Measurements from ENCODE around the gene GUCY2C.

GUCY2C gene

DNA sequence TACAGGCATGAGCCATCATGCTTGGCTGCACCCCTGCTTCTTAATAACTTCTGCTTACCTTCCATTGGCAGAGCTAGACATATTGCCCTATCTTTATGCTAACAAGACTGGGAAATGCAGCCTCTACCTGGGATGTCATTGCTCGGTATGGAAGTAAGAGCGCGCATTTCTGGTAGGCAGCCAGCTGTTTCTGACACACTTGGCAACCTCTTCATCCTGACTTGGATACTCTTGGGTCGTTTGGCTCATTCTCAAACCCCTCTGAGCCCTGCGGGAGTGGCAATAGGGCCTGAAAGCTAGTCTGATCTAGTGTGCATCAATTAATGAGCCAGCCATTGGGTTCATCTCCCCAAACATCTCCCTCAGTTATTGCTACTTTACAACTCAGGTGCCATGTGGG is 123.3 kb downstream of the GUCY2C start:
- TF ChIP-seq EZH2phosphoT487 (IDR thresholded peaks at IDR 0.05; ENCODE audit: borderline replicate concordance, low read length): no peak
- TF ChIP-seq, protein P1, sequence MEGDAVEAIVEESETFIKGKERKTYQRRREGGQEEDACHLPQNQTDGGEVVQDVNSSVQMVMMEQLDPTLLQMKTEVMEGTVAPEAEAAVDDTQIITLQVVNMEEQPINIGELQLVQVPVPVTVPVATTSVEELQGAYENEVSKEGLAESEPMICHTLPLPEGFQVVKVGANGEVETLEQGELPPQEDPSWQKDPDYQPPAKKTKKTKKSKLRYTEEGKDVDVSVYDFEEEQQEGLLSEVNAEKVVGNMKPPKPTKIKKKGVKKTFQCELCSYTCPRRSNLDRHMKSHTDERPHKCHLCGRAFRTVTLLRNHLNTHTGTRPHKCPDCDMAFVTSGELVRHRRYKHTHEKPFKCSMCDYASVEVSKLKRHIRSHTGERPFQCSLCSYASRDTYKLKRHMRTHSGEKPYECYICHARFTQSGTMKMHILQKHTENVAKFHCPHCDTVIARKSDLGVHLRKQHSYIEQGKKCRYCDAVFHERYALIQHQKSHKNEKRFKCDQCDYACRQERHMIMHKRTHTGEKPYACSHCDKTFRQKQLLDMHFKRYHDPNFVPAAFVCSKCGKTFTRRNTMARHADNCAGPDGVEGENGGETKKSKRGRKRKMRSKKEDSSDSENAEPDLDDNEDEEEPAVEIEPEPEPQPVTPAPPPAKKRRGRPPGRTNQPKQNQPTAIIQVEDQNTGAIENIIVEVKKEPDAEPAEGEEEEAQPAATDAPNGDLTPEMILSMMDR (IDR thresholded peaks at IDR 0.05; ENCODE audit: low read depth, low read length, poor library complexity, severe bottlenecking): no peak
- H3K27me3 ChIP-seq (ENCODE audit: control insufficient read depth, low read length): no peaks in the 10 kb centered on the region
- no peak overlapping the region for H3K27ac ChIP-seq (ENCODE audit: low read depth, low read length)

DNA sequence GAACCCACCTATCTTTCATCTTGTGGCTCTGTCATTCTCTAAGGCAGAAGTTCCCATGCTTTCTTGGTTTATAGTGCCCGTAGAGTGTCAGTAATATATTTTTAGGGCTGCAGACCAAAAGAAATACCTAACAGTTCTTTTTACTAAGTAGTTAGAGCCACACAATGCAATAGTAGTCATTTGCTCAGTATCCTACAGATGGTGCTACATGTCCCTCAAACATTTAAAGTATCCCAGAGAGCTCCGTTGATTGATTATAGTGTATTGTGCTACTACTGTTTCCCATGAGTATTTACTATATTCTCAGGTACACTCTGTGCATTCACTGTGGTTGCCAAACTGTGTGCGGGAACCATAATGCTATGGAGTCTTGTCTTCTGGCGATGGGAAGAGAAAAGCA is 124.0 kb downstream of the GUCY2C start:
- no peaks in the 10 kb centered on the region for H3K27me3 ChIP-seq (ENCODE audit: control insufficient read depth, low read length)
- no peaks in the 10 kb centered on the region for H3K9me3 ChIP-seq (ENCODE audit: control insufficient read depth, insufficient read depth, low read length)
- no peaks in the 10 kb centered on the region for H4K20me1 ChIP-seq (ENCODE audit: control insufficient read depth, insufficient read depth, low read depth, low read length)
- no peak overlapping the region for H3K4me2 ChIP-seq (ENCODE audit: low read length)
- no peak overlapping the region for H3K27ac ChIP-seq (ENCODE audit: low read depth, low read length)
- no peaks in the 10 kb centered on the region for H3K9me2 ChIP-seq (replicated peaks; ENCODE audit: control insufficient read depth, low read length)
- peaks cover 29% of the 10 kb centered on the region for H3K4me1 ChIP-seq (ENCODE audit: control insufficient read depth, low read length)
- H3F3A ChIP-seq (ENCODE audit: control insufficient read depth, insufficient read depth): peaks cover 15% of the 10 kb centered on the region
- H3K36me3 ChIP-seq (ENCODE audit: control insufficient read depth, low read length): no peaks in the 10 kb centered on the region
- H3K79me2 ChIP-seq (ENCODE audit: control insufficient read depth, low read length): no peaks in the 10 kb centered on the region
- H3K4me3 ChIP-seq (ENCODE audit: low read length): no peak overlapping the region
- no peak for TF ChIP-seq EZH2phosphoT487 (IDR thresholded peaks at IDR 0.05; ENCODE audit: borderline replicate concordance, low read length)
- TF ChIP-seq, protein P1 (IDR thresholded peaks at IDR 0.05; ENCODE audit: low read depth, low read length, poor library complexity, severe bottlenecking): peak; percentile 39

More for the DNA sequence above, 123.3 kb downstream of the GUCY2C start:
- no peaks in the 10 kb centered on the region for H3K9me2 ChIP-seq (replicated peaks; ENCODE audit: control insufficient read depth, low read length)
- no peaks in the 10 kb centered on the region for H3K9me3 ChIP-seq (ENCODE audit: control insufficient read depth, insufficient read depth, low read length)
- H3K79me2 ChIP-seq (ENCODE audit: control insufficient read depth, low read length): no peaks in the 10 kb centered on the region
- no peaks in the 10 kb centered on the region for H3K36me3 ChIP-seq (ENCODE audit: control insufficient read depth, low read length)
- H3K4me1 ChIP-seq (ENCODE audit: control insufficient read depth, low read length): peaks cover 36% of the 10 kb centered on the region
- no peak overlapping the region for H3K4me2 ChIP-seq (ENCODE audit: low read length)
- H3K4me3 ChIP-seq (ENCODE audit: low read length): no peak overlapping the region
- peaks cover 19% of the 10 kb centered on the region for H3F3A ChIP-seq (ENCODE audit: control insufficient read depth, insufficient read depth)
- no peaks in the 10 kb centered on the region for H4K20me1 ChIP-seq (ENCODE audit: control insufficient read depth, insufficient read depth, low read depth, low read length)

DNA sequence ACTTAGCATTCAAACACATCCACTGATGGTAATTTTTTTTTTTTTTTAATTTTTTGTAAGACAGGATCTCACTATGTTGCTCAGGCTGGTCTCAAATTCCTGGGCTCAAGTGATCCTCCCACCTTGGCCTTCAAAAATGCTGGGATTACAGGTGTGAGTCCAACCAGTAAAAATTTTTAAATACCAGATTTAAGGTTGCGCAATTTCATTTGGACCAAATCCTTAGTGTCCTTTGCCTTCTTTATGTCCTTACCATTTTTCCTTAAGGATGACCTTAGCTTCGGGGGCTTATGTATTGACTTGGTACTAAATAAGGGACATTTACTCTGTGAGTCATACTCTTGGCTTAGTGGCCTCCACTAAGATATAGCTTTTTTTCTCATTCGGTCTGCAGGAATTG is 124.6 kb downstream of the GUCY2C start:
- H3F3A ChIP-seq (ENCODE audit: control insufficient read depth, insufficient read depth): peaks cover 10% of the 10 kb centered on the region
- no peak for TF ChIP-seq EZH2phosphoT487 (IDR thresholded peaks at IDR 0.05; ENCODE audit: borderline replicate concordance, low read length)
- TF ChIP-seq, protein P1 (IDR thresholded peaks at IDR 0.05; ENCODE audit: low read depth, low read length, poor library complexity, severe bottlenecking): no peak
- H3K4me3 ChIP-seq (ENCODE audit: low read length): no peak overlapping the region
- H3K79me2 ChIP-seq (ENCODE audit: control insufficient read depth, low read length): no peaks in the 10 kb centered on the region
- no peaks in the 10 kb centered on the region for H3K36me3 ChIP-seq (ENCODE audit: control insufficient read depth, low read length)
- no peaks in the 10 kb centered on the region for H4K20me1 ChIP-seq (ENCODE audit: control insufficient read depth, insufficient read depth, low read depth, low read length)
- H3K4me2 ChIP-seq (ENCODE audit: low read length): no peak overlapping the region
- H3K9me2 ChIP-seq (replicated peaks; ENCODE audit: control insufficient read depth, low read length): no peaks in the 10 kb centered on the region
- no peak overlapping the region for H3K27ac ChIP-seq (ENCODE audit: low read depth, low read length)
- no peaks in the 10 kb centered on the region for H3K27me3 ChIP-seq (ENCODE audit: control insufficient read depth, low read length)
- H3K9me3 ChIP-seq (ENCODE audit: control insufficient read depth, insufficient read depth, low read length): no peaks in the 10 kb centered on the region
- peaks cover 22% of the 10 kb centered on the region for H3K4me1 ChIP-seq (ENCODE audit: control insufficient read depth, low read length)
